NCI-H526 treated with DMSO at 0.1 percent for 48 hours (cell line): Measurements from ENCODE around the gene C2.
"Not testable (repeated sequence)": the region's sequence is repeated elsewhere in the genome, so short reads cannot be mapped to it uniquely, and the experiment has no call there.

Experiments used
- DNase-seq: peaks from one replicate; lab custom pipeline; 2025; lab: John Stamatoyannopoulos, UW

Gene C2

GRCh38 chr6:31899215-31899614, 28.3 kb upstream of the C2 start:
- DNase-seq: no peak

- DNase-seq: no peak
These were observed 27.4 kb upstream of the C2 start for GRCh38 chr6:31899882-31900722.

GRCh38 chr6:31900917-31901414, 26.6 kb upstream of the C2 start:
- no peak for DNase-seq

- DNase-seq: peak; percentile 9
These were observed 26.0 kb upstream of the C2 start for GRCh38 chr6:31901415-31901952.

- peak; percentile 68 for DNase-seq
These were observed 25.4 kb upstream of the C2 start, which contains the start of gene ZBTB12 for GRCh38 chr6:31901953-31902643. Gene ZBTB12, minus strand, starts transcription at chr6:31902086. Its CDS starts 781 bp downstream, at chr6:31901305.

- DNase-seq: no peak
These were observed 23.6 kb upstream of the C2 start for GRCh38 chr6:31903957-31904356.

GRCh38 chr6:31905041-31905440, 22.5 kb upstream of the C2 start:
- DNase-seq: no peak

- no peak for DNase-seq
These were observed 21.4 kb upstream of the C2 start for GRCh38 chr6:31906122-31906521.

GRCh38 chr6:31906727-31907126, 20.8 kb upstream of the C2 start:
- not testable (repeated sequence) for DNase-seq

GRCh38 chr6:31907158-31907813, 20.2 kb upstream of the C2 start:
- no peak for DNase-seq

GRCh38 chr6:31908255-31908654, 19.3 kb upstream of the C2 start:
- not testable (repeated sequence) for DNase-seq

- DNase-seq: no peak
These were observed 18.7 kb upstream of the C2 start for GRCh38 chr6:31908791-31909190.

GRCh38 chr6:31909298-31909697, 18.2 kb upstream of the C2 start:
- DNase-seq: not testable (repeated sequence)

GRCh38 chr6:31911826-31912585, 15.5 kb upstream of the C2 start:
- DNase-seq: no peak

- DNase-seq: no peak
These were observed 12.2 kb upstream of the C2 start for GRCh38 chr6:31915351-31915750.

- no peak for DNase-seq
These were observed 11.8 kb upstream of the C2 start for GRCh38 chr6:31915756-31916155.

GRCh38 chr6:31918069-31918720, 9.3 kb upstream of the C2 start:
- no peak for DNase-seq

GRCh38 chr6:31919624-31920303, 7.8 kb upstream of the C2 start:
- DNase-seq: no peak

- no peak for DNase-seq
These were observed 6.7 kb upstream of the C2 start for GRCh38 chr6:31920811-31921210.

GRCh38 chr6:31922942-31923341, 4.6 kb upstream of the C2 start:
- DNase-seq: no peak
